ENCODE measurements around the gene ARHGAP44. TPM values are rescaled to one million over a fixed set of nuclear protein-coding genes. Genes with fewer than 3 reads are reported as not detected.

ARHGAP44 gene
- polyA plus RNA-seq, 1 donor (not counting 4 experiments of a cell fraction or from before 2014, with no cell fraction given), result 2.2 TPM

- Histone ChIP-seq H2AFZ (ENCODE audit: control insufficient read depth, low read length) (peak overlapping the region; percentile 81), H3K36me3 (ENCODE audit: control insufficient read depth in 2 of 2, extremely low read depth in 1 of 2, insufficient read depth in 2 of 2, low read length in 2 of 2) (no peaks in the 10 kb centered on the region), H3K4me1 (ENCODE audit: control insufficient read depth, extremely low read depth, insufficient read depth, low read length) (peaks cover 5% of the 10 kb centered on the region), H3K27ac (ENCODE audit: control insufficient read depth, insufficient read depth, low read length) (no peak overlapping the region), H3K4me2 (ENCODE audit: control insufficient read depth, extremely low read depth, insufficient read depth, low read depth, low read length) (peak overlapping the region; percentile 67), H3K9ac (ENCODE audit: control insufficient read depth, extremely low read depth, insufficient read depth, low read length) (no peak overlapping the region), H3K79me2 (ENCODE audit: control insufficient read depth, insufficient read depth, low read length) (no peaks in the 10 kb centered on the region), H3K27me3 (ENCODE audit: control insufficient read depth, extremely low read depth, insufficient read depth, low read length) (no peaks in the 10 kb centered on the region), H4K20me1 (ENCODE audit: control insufficient read depth, extremely low read depth, insufficient read depth, low read length) (no peaks in the 10 kb centered on the region), H3K9me1 (ENCODE audit: control insufficient read depth, extremely low read depth, insufficient read depth, low read length) (no peaks in the 10 kb centered on the region), H3K4me3 (ENCODE audit: control insufficient read depth in 2 of 3, extremely low read depth in 1 of 3, insufficient read depth in 2 of 3, low read depth in 1 of 3, low read length in 3 of 3) (peak overlapping the region; percentile 49 to 64 (median 58)), H3K9me3 (ENCODE audit: control insufficient read depth, low read depth, low read length) (no peaks in the 10 kb centered on the region)
- FAIRE-seq, result no peak
- no peak for DNase-seq (ENCODE audit: low read depth, low spot score)
- dilution Hi-C loops (cut with MboI; ENCODE audit: extremely low pct_ligation_motif_present, low sequenced_read_pairs), result no loop called here
- no peak for TF ChIP-seq EZH2 (IDR thresholded peaks at IDR 0.05; ENCODE audit: low read length)
These were observed 220 bp upstream of the ARHGAP44 start for GRCh38 chr17:12789075-12789480.

- Histone ChIP-seq H3K27me3 (ENCODE audit: control insufficient read depth, extremely low read depth, insufficient read depth, low read length) (no peaks in the 10 kb centered on the region), H3K79me2 (ENCODE audit: control insufficient read depth, insufficient read depth, low read length) (no peaks in the 10 kb centered on the region), H2AFZ (ENCODE audit: control insufficient read depth, low read length) (peak overlapping the region; percentile 81), H3K9me3 (ENCODE audit: control insufficient read depth, low read depth, low read length) (no peaks in the 10 kb centered on the region), H3K9me1 (ENCODE audit: control insufficient read depth, extremely low read depth, insufficient read depth, low read length) (no peaks in the 10 kb centered on the region), H3K4me1 (ENCODE audit: control insufficient read depth, extremely low read depth, insufficient read depth, low read length) (peaks cover 5% of the 10 kb centered on the region), H3K36me3 (ENCODE audit: control insufficient read depth in 2 of 2, extremely low read depth in 1 of 2, insufficient read depth in 2 of 2, low read length in 2 of 2) (no peaks in the 10 kb centered on the region), H3K4me3 (ENCODE audit: control insufficient read depth in 2 of 3, extremely low read depth in 1 of 3, insufficient read depth in 2 of 3, low read depth in 1 of 3, low read length in 3 of 3) (peak overlapping the region; percentile 49 to 64 (median 58)), H3K27ac (ENCODE audit: control insufficient read depth, insufficient read depth, low read length) (no peak overlapping the region), H4K20me1 (ENCODE audit: control insufficient read depth, extremely low read depth, insufficient read depth, low read length) (no peaks in the 10 kb centered on the region), H3K4me2 (ENCODE audit: control insufficient read depth, extremely low read depth, insufficient read depth, low read depth, low read length) (peak overlapping the region; percentile 74), H3K9ac (ENCODE audit: control insufficient read depth, extremely low read depth, insufficient read depth, low read length) (no peak overlapping the region)
- no peak for TF ChIP-seq EZH2 (IDR thresholded peaks at IDR 0.05; ENCODE audit: low read length)
- TF ChIP-seq CTCF (optimal IDR thresholded peaks at IDR 0.05 in 1 of 3, IDR thresholded peaks at IDR 0.05 in 1 of 3, conservative IDR thresholded peaks at IDR 0.05 in 1 of 3; ENCODE audit: extremely low read depth in 1 of 3, insufficient read depth in 2 of 3, low read length in 3 of 3), result no peak
- DNase-seq (ENCODE audit: low read depth, low spot score), result no peak
- dilution Hi-C loops (cut with MboI; ENCODE audit: extremely low pct_ligation_motif_present, low sequenced_read_pairs), result no loop called here
- FAIRE-seq, result no peak
These were observed 1.2 kb downstream of the ARHGAP44 start for GRCh38 chr17:12790249-12791106.
